SK-N-SH (cell line): ENCODE data around the gene MACROD2. TPM values are rescaled to one million over a fixed set of nuclear protein-coding genes. Genes with fewer than 3 reads are reported as not detected.

Experiments used
- CTCF ChIA-PET: fragments of 300-600, 350-600 bp; formaldehyde crosslinking; extraction: SDS; loops from one replicate; lab custom pipeline; 2021; lab: Yijun Ruan, JAX
- POLR2A ChIA-PET: fragments of 350-600 bp; sonication (Branson Sonifier 250); formaldehyde crosslinking; extraction: SDS; loops from one replicate; lab custom pipeline; 2020; ENCODE audit warnings: antibody characterized with exemption, inconsistent platforms; lab: Yijun Ruan, JAX
- DNase-seq: peaks from one replicate; pipeline ENCODE4 v3.0.0; 2012
- H2AFZ ChIP-seq: fragments of 200-600 bp; sonication (generic); 2 replicates; pipeline ENCODE4 v1.8.1; 2016; ENCODE audit warnings: antibody characterized with exemption, mild to moderate bottlenecking, low read depth
- H3F3A ChIP-seq: fragments of 200-600 bp; sonication (generic); replicated peaks from 2 replicates; pipeline ENCODE3; 2016; ENCODE audit warnings: antibody characterized with exemption, mild to moderate bottlenecking; ENCODE audit not compliant: insufficient read depth
- H3K27ac ChIP-seq, 2 experiments: fragments of 200-500 bp in 1 of 2; fragments of 200-600 bp in 1 of 2; sonication (Bioruptor generic) in 1 of 2; sonication (generic), shearing (Covaris generic) in 1 of 2; 2 replicates each; pipeline versions ENCODE4 v1.5.1 to v1.6.1; 2014 to 2016; ENCODE audit warnings: low read depth in 2 of 2, inconsistent platforms in 1 of 2, low read length in 1 of 2, mild to moderate bottlenecking in 1 of 2, mixed read lengths in 1 of 2
- H3K27me3 ChIP-seq: fragments of 200-600 bp; sonication (generic), shearing (Covaris generic); 2 replicates; pipeline ENCODE4 v1.6.1; 2016; ENCODE audit warnings: mixed run types; ENCODE audit not compliant: insufficient read depth
- H3K36me3 ChIP-seq, 2 experiments: fragments of 200-500 bp in 1 of 2; fragments of 200-600 bp in 1 of 2; sonication (Bioruptor generic) in 1 of 2; sonication (generic) in 1 of 2; replicated peaks in 1 of 2; 2 replicates each; pipeline versions ENCODE3 to v1.5.1; 2014 to 2016; ENCODE audit warnings: low read length in 1 of 2, mild to moderate bottlenecking in 1 of 2; ENCODE audit not compliant: insufficient read depth in 2 of 2, control insufficient read depth in 1 of 2
- H3K4me1 ChIP-seq, 2 experiments: fragments of 200-500 bp in 1 of 2; fragments of 200-600 bp in 1 of 2; sonication (Bioruptor generic) in 1 of 2; sonication (generic), shearing (Covaris generic) in 1 of 2; 2 replicates each; pipeline versions ENCODE4 v1.5.1 to v1.6.1; 2014 to 2016; ENCODE audit warnings: low read depth in 1 of 2, low read length in 1 of 2, mixed run types in 1 of 2; ENCODE audit not compliant: insufficient read depth in 2 of 2, control insufficient read depth in 1 of 2
- H3K4me2 ChIP-seq: fragments of 200-600 bp; sonication (generic), shearing (Covaris generic); 2 replicates; pipeline ENCODE4 v1.6.1; 2017; ENCODE audit warnings: mixed run types
- H3K4me3 ChIP-seq, 2 experiments: fragments of 200-500 bp in 1 of 2; fragments of 200-600 bp in 1 of 2; sonication (Bioruptor generic) in 1 of 2; sonication (generic), shearing (Covaris generic) in 1 of 2; 2 replicates each; pipeline versions ENCODE4 v1.5.1 to v1.8.1; 2014 to 2016; ENCODE audit warnings: low read depth in 2 of 2, inconsistent platforms in 1 of 2, low read length in 1 of 2, mild to moderate bottlenecking in 1 of 2, mixed read lengths in 1 of 2, moderate library complexity in 1 of 2
- H3K79me2 ChIP-seq: fragments of 200-600 bp; sonication (generic); 2 replicates; pipeline ENCODE4 v1.8.1; 2017; ENCODE audit warnings: mild to moderate bottlenecking; ENCODE audit not compliant: insufficient read depth
- H3K9ac ChIP-seq: fragments of 200-600 bp; sonication (generic); 2 replicates; pipeline ENCODE4 v1.6.1; 2017; ENCODE audit warnings: mixed run types
- H3K9me2 ChIP-seq: fragments of 200-600 bp; sonication (generic); 2 replicates; pipeline ENCODE4 v1.6.1; 2017; ENCODE audit warnings: mixed run types
- H3K9me3 ChIP-seq: fragments of 200-600 bp; sonication (generic); 2 replicates; pipeline ENCODE4 v1.6.1; 2017; ENCODE audit warnings: mixed run types, mild to moderate bottlenecking, moderate library complexity
- H4K20me1 ChIP-seq: fragments of 200-600 bp; sonication (generic); 2 replicates; pipeline ENCODE4 v1.6.1; 2017; ENCODE audit warnings: mild to moderate bottlenecking, mixed run types; ENCODE audit not compliant: insufficient read depth
- CHD2 ChIP-seq: fragments of 150-350 bp; IDR thresholded peaks from 2 replicates; pipeline ENCODE4 v1.6.1; 2018; ENCODE audit warnings: low read length; ENCODE audit not compliant: partially characterized antibody
- ELF1 ChIP-seq: IDR thresholded peaks from 2 replicates; pipeline ENCODE4 v1.4.0; 2012
- EP300 ChIP-seq, 2 experiments: IDR thresholded peaks; 2 replicates each; pipeline versions ENCODE4 v1.4.0 to v1.6.1; 2012; ENCODE audit warnings: borderline replicate concordance in 1 of 2, low read depth in 1 of 2, low read length in 1 of 2
- FOXJ3 ChIP-seq: sonication (generic); formaldehyde crosslinking; IDR thresholded peaks from 2 replicates; pipeline ENCODE4 v1.5.1; 2020; ENCODE audit warnings: mild to moderate bottlenecking, missing genetic modification reagents
- GABPA ChIP-seq: IDR thresholded peaks from 2 replicates; pipeline ENCODE4 v1.4.0; 2012; ENCODE audit warnings: low read depth, mild to moderate bottlenecking
- MXI1 ChIP-seq: IDR thresholded peaks from 2 replicates; pipeline ENCODE4 v1.6.1; 2012; ENCODE audit warnings: mild to moderate bottlenecking, low read depth, low read length, improper control_type of control experiment
- NFIC ChIP-seq: IDR thresholded peaks from 2 replicates; pipeline ENCODE4 v1.4.0; 2012; ENCODE audit warnings: borderline replicate concordance
- NRF1 ChIP-seq: IDR thresholded peaks from 2 replicates; pipeline ENCODE4 v1.6.1; 2012; ENCODE audit warnings: low read depth, mild to moderate bottlenecking, low read length
- PBX3 ChIP-seq: IDR thresholded peaks from 2 replicates; pipeline ENCODE4; 2012
- RAD21 ChIP-seq: IDR thresholded peaks from 2 replicates; pipeline ENCODE4 v1.6.1; 2012; ENCODE audit warnings: mild to moderate bottlenecking, low read length
- RCOR1 ChIP-seq: fragments of 150-350 bp; IDR thresholded peaks from 2 replicates; pipeline ENCODE4 v1.6.1; 2017; ENCODE audit warnings: antibody characterized with exemption, low read length
- REST ChIP-seq: IDR thresholded peaks from 2 replicates; pipeline ENCODE4 v1.6.1; 2012; ENCODE audit warnings: mild to moderate bottlenecking, low read depth, low read length, moderate library complexity
- SIN3A ChIP-seq: IDR thresholded peaks from 2 replicates; pipeline ENCODE4 v1.6.1; 2012; ENCODE audit warnings: low read depth, mild to moderate bottlenecking, low read length, moderate library complexity, borderline replicate concordance
- SMC3 ChIP-seq: IDR thresholded peaks from 2 replicates; pipeline ENCODE4 v1.6.1; 2012; ENCODE audit warnings: low read depth, low read length, improper control_type of control experiment
- TCF12 ChIP-seq: IDR thresholded peaks from 2 replicates; pipeline ENCODE4 v1.4.0; 2012
- TEAD4 ChIP-seq: IDR thresholded peaks from 2 replicates; pipeline ENCODE4 v1.4.0; 2012; ENCODE audit warnings: mild to moderate bottlenecking, borderline replicate concordance; ENCODE audit not compliant: insufficient read depth
- USF1 ChIP-seq: IDR thresholded peaks from 2 replicates; pipeline ENCODE4 v1.4.0; 2012; ENCODE audit warnings: low read depth, borderline replicate concordance
- WGBS: methylation state at CpG from one replicate; pipeline ENCODE4 v1.1.6; 2017; ENCODE audit warnings: low lambda C conversion rate; 5-methylcytosine and 5-hydroxymethylcytosine counted together
- polyA plus RNA-seq, 3 experiments: library from polyadenylated mRNA; depleted of rRNA; stranded (reverse); fragments of >200 nt; gene quantifications; 2 replicates each; pipeline ENCODE4 v1.2.3, GENCODE V29; 2012
- TF ChIP-seq, protein P1 (sequence below): IDR thresholded peaks from 2 replicates; pipeline ENCODE4 v1.4.0; 2012; ENCODE audit warnings: low read depth

Gene MACROD2
- polyA plus RNA-seq, 1 of the 3 experiments (the other 2 are of a cell fraction): 0.33 TPM

DNA sequence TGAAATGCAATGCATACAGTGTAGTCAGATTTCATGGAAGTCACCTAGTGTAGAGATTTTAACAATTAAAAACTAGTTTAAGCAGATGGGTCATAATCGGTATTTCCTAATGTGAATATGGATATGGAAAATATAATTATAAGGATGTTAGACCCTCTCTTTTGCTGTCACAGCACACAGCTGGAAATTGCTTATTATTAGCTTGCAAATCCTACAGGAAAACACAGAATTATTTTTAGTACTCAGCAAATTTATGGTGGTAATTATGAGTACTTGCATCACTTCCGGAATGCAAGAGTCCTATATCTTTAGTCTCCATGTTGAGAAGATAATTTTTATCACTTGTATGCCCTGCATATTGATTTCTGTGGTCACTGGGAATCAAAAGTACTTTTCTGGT, 1584.4 kb downstream of the MACROD2 start:
- Histone ChIP-seq H3K27me3 (no peaks in the 10 kb centered on the region), H3K79me2 (no peaks in the 10 kb centered on the region), H3F3A (no peaks in the 10 kb centered on the region), H3K36me3 (no peaks in the 10 kb centered on the region), H3K9me3 (no peaks in the 10 kb centered on the region)
- ChIA-PET POLR2A (no interaction called here), CTCF (no interaction called here)
- DNase-seq: no peak
- no peak for TF ChIP-seq RCOR1
- TF ChIP-seq FOXJ3 (CRISPR knock-in tag): no peak
- TF ChIP-seq EP300 (IDR thresholded peaks at IDR 0.05; ENCODE audit: borderline replicate concordance in 1 of 2, low read depth in 1 of 2, low read length in 1 of 2): no peak
- TF ChIP-seq NFIC: no peak
- TF ChIP-seq TCF12: no peak
- no peak for TF ChIP-seq ELF1
- no peak for TF ChIP-seq SIN3A
- no peak for TF ChIP-seq USF1
- TF ChIP-seq CHD2: no peak
- no peak for TF ChIP-seq SMC3
- TF ChIP-seq, all 33 proteins: peak for 0
- Histone ChIP-seq H3K4me1 (no peaks in the 10 kb centered on the region), H4K20me1 (no peaks in the 10 kb centered on the region), H3K9me2 (no peaks in the 10 kb centered on the region), H3K4me3 (no peak overlapping the region), H3K9ac (no peak overlapping the region), H3K27ac (no peak overlapping the region), H2AFZ (no peak overlapping the region), H3K4me2 (no peak overlapping the region)
- WGBS: 47% methylated on average over 2 of the region's 2 CpGs

GRCh38 chr20:15582146-15582760, 1586.9 kb downstream of the MACROD2 start:
- no peaks in the 10 kb centered on the region for H3K27me3 ChIP-seq
- TF ChIP-seq TEAD4: no peak
- TF ChIP-seq, protein P1, sequence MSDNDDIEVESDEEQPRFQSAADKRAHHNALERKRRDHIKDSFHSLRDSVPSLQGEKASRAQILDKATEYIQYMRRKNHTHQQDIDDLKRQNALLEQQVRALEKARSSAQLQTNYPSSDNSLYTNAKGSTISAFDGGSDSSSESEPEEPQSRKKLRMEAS: no peak
- no peak overlapping the region for H3K27ac ChIP-seq
- no peaks in the 10 kb centered on the region for H4K20me1 ChIP-seq
- H3K9me2 ChIP-seq: no peaks in the 10 kb centered on the region
- H3F3A ChIP-seq: no peaks in the 10 kb centered on the region
- H3K4me2 ChIP-seq: no peak overlapping the region
- DNase-seq: no peak
- CTCF ChIA-PET: no interaction called here
- WGBS: 57% methylated on average over 5 of the region's 5 CpGs
- H3K36me3 ChIP-seq: no peaks in the 10 kb centered on the region
- H3K9me3 ChIP-seq: no peaks in the 10 kb centered on the region
- H3K4me3 ChIP-seq: no peak overlapping the region
- H3K4me1 ChIP-seq: no peaks in the 10 kb centered on the region
- H3K79me2 ChIP-seq: no peaks in the 10 kb centered on the region
- POLR2A ChIA-PET: no interaction called here
- H2AFZ ChIP-seq: no peak overlapping the region
- H3K9ac ChIP-seq: no peak overlapping the region

- H3K27me3 ChIP-seq: no peaks in the 10 kb centered on the region
- 65% methylated on average over 6 of the region's 6 CpGs for WGBS
- no peaks in the 10 kb centered on the region for H3K9me2 ChIP-seq
- H3K4me3 ChIP-seq: no peak overlapping the region
- H3K79me2 ChIP-seq: no peaks in the 10 kb centered on the region
- no peaks in the 10 kb centered on the region for H3K9me3 ChIP-seq
- no peak for DNase-seq
- POLR2A ChIA-PET: no interaction called here
- H2AFZ ChIP-seq: no peak overlapping the region
- no peaks in the 10 kb centered on the region for H3F3A ChIP-seq
- H3K4me1 ChIP-seq: no peaks in the 10 kb centered on the region
- no peaks in the 10 kb centered on the region for H4K20me1 ChIP-seq
- H3K9ac ChIP-seq: no peak overlapping the region
- H3K4me2 ChIP-seq: no peak overlapping the region
- CTCF ChIA-PET: interaction anchor here (1.2 kb wide), 1 partner anchor 15 kb away, joined by 3 read pairs; no protein-coding TSS in a partner anchor
- H3K36me3 ChIP-seq: no peaks in the 10 kb centered on the region
- H3K27ac ChIP-seq: no peak overlapping the region
- no peak for TF ChIP-seq GABPA
- TF ChIP-seq NRF1: no peak
- no peak for TF ChIP-seq PBX3
- TF ChIP-seq RAD21: no peak
- no peak for TF ChIP-seq REST
- TF ChIP-seq MXI1: no peak
These were observed 1589.2 kb downstream of the MACROD2 start for GRCh38 chr20:15584507-15584906.
